ENCODE data around the gene TERT. TPM values are rescaled to one million over a fixed set of nuclear protein-coding genes. Genes with fewer than 3 reads are reported as not detected.

TERT gene
- total and polyA plus RNA-seq, 5 donors = not detected

- 64% methylated on average over 17 of the region's 17 CpGs for WGBS
These were observed 86.6 kb downstream of the TERT start for GRCh38 chr5:1208221-1208742.

DNA sequence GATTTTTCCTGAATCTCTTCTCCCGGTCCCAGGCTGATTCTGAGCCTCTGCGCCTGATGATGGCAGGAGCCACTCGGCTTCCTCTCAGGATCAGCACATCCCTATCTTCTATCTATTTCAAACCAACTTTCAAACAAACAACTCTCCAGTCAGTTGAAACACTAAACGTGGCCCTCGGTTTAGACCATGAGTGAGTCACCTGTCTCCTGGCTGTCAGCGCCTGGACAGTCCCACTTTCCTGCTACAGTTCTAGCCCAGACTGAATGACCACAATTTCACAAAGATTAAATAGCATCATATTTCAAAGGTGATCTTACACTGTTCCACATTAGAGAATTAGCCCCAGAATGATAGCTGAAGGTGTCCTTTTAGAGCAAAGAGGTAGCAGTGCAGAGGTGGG is 87.3 kb downstream of the TERT start:
- no peak for DNase-seq
- Histone ChIP-seq H3K27ac (ENCODE audit: low read length) (no peak overlapping the region), H3K9me3 (ENCODE audit: control insufficient read depth, low read length) (no peaks in the 10 kb centered on the region)

More at GRCh38 chr5:1208221-1208742, 86.6 kb downstream of the TERT start:
- H3K27ac ChIP-seq (ENCODE audit: low read length) = no peak overlapping the region
- no peaks in the 10 kb centered on the region for H3K9me3 ChIP-seq (ENCODE audit: control insufficient read depth, low read length)
- no peaks in the 10 kb centered on the region for H3K4me1 ChIP-seq (ENCODE audit: control insufficient read depth, insufficient read depth, low read length)
- intact Hi-C loops (cut with DNase I) = no loop called here
- peak; percentile 7 to 38 (median 11) for DNase-seq
- no peak overlapping the region for H3K4me3 ChIP-seq (ENCODE audit: low read length)
- H3K27me3 ChIP-seq (ENCODE audit: control insufficient read depth, insufficient read depth) = no peaks in the 10 kb centered on the region
- ATAC-seq = no peak

GRCh38 chr5:1206521-1207412 is 88.1 kb downstream of the TERT start:
- DNase-seq (peak; percentile 4 to 54 (median 29)), ATAC-seq (no peak)
- no peaks in the 10 kb centered on the region for H3K4me1 ChIP-seq (ENCODE audit: control insufficient read depth, insufficient read depth, low read length)
- no peaks in the 10 kb centered on the region for H3K9me3 ChIP-seq (ENCODE audit: control insufficient read depth, low read length)
- H3K27me3 ChIP-seq (ENCODE audit: control insufficient read depth, insufficient read depth) = no peaks in the 10 kb centered on the region
- no peak overlapping the region for H3K27ac ChIP-seq (ENCODE audit: low read length)
- intact Hi-C loops (cut with DNase I) = no loop called here
- H3K4me3 ChIP-seq (ENCODE audit: low read length) = no peak overlapping the region
- WGBS = 79% methylated on average over 49 of the region's 49 CpGs

More for the DNA sequence above, 87.3 kb downstream of the TERT start:
- ATAC-seq = no peak
- intact Hi-C loops (cut with DNase I) = no loop called here
- Histone ChIP-seq H3K27me3 (ENCODE audit: control insufficient read depth, insufficient read depth) (no peaks in the 10 kb centered on the region), H3K4me1 (ENCODE audit: control insufficient read depth, insufficient read depth, low read length) (no peaks in the 10 kb centered on the region), H3K4me3 (ENCODE audit: low read length) (no peak overlapping the region)
- 52% methylated on average over 6 of the region's 6 CpGs for WGBS

- Histone ChIP-seq H3K4me3 (ENCODE audit: low read length) (no peak overlapping the region), H3K4me1 (ENCODE audit: control insufficient read depth, insufficient read depth, low read length) (no peaks in the 10 kb centered on the region), H3K27me3 (ENCODE audit: control insufficient read depth, insufficient read depth) (no peaks in the 10 kb centered on the region), H3K27ac (ENCODE audit: low read length) (no peak overlapping the region), H3K9me3 (ENCODE audit: control insufficient read depth, low read length) (no peaks in the 10 kb centered on the region)
- 72% methylated on average over 11 of the region's 11 CpGs for WGBS
- intact Hi-C loops (cut with DNase I) = no loop called here
- DNase-seq (peak; percentile 9 to 24 (median 22)), ATAC-seq (no peak)
These were observed 89.3 kb downstream of the TERT start for GRCh38 chr5:1205255-1206180.

DNA sequence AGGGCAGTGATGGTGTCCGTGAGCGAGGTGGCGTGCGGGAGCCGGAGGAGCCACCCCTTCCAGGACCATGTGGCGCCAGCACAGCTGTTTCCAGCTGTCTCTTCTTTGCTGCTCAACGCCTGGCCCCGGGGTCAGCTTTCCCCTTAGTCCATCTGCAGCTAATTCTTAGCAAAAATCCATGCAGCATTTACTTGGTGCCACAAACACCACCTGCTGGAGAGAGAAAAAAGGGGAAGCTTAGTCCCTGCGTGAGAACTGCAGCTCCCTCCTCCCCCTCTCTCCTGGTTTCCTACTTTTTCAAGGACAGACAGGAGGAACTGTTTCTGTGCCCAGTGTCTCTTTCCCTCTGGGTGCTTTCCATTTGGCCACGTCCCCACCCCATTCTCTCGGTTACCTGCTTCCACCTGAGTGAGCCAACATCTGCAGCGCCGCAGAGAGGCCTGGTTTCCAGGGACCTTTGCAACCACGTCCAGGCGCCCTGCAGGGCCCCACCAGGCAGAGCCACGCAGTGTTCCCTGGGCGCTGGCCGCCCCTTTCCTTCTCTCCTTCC is 90.1 kb downstream of the TERT start:
- no peak for ATAC-seq
- WGBS = 31% methylated on average over 18 of the region's 18 CpGs
- H3K4me3 ChIP-seq (ENCODE audit: low read length) = no peak overlapping the region
- intact Hi-C loops (cut with DNase I) = no loop called here
- no peak overlapping the region for H3K27ac ChIP-seq (ENCODE audit: low read length)
- no peaks in the 10 kb centered on the region for H3K4me1 ChIP-seq (ENCODE audit: control insufficient read depth, insufficient read depth, low read length)
- no peaks in the 10 kb centered on the region for H3K9me3 ChIP-seq (ENCODE audit: control insufficient read depth, low read length)
- peak; percentile 1 to 57 (median 21) for DNase-seq
- H3K27me3 ChIP-seq (ENCODE audit: control insufficient read depth, insufficient read depth) = no peaks in the 10 kb centered on the region

DNA sequence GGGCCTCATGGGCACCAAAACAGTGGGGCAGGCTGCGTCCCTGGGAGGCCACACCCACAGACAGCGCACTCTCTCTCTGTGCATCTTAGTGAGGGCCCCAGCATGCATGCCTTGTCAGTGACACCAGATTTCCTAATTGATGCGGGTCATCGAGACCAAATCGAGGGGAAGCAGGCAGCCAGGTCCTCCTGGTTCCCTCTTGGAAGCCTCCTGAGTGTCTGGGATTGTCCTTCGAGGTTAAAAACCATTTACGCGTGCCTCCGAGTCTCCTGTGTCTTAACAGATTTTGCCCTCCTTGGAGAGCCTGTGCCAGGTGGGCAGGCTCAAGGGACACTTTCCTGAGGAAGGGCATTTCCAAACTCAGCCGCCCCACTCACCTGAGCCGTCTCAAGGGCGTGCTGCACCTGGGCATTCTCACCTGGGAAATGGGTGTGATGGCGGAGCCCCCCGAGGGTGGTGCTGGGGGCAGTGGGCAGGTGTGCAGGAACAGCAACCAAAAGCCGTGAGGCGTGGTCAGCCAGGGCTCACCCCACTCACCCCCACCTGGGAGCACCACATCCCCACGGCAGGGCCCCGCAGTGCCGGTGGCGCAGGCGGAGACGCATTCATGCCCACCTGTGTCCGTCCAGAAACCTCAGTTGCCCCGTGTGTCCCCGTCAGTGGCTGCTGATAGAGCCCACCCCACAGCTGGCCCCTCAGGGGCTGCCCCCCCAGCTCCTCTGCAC is 90.7 kb downstream of the TERT start:
- H3K9me3 ChIP-seq (ENCODE audit: control insufficient read depth, low read length) = no peaks in the 10 kb centered on the region
- H3K4me1 ChIP-seq (ENCODE audit: control insufficient read depth, insufficient read depth, low read length) = no peaks in the 10 kb centered on the region
- 73% methylated on average over 25 of the region's 25 CpGs for WGBS
- no peak for ATAC-seq
- no peak overlapping the region for H3K27ac ChIP-seq (ENCODE audit: low read length)
- no peaks in the 10 kb centered on the region for H3K27me3 ChIP-seq (ENCODE audit: control insufficient read depth, insufficient read depth)
- H3K4me3 ChIP-seq (ENCODE audit: low read length) = no peak overlapping the region
- DNase-seq = peak; percentile 10 to 65 (median 54)
- intact Hi-C loops (cut with DNase I) = no loop called here

GRCh38 chr5:1203311-1203967 is 91.4 kb downstream of the TERT start:
- 84% methylated on average over 24 of the region's 24 CpGs for WGBS
- intact Hi-C loops (cut with DNase I) = no loop called here
- H3K9me3 ChIP-seq (ENCODE audit: control insufficient read depth, low read length) = no peaks in the 10 kb centered on the region
- DNase-seq = peak; percentile 6 to 51 (median 32)
- H3K4me1 ChIP-seq (ENCODE audit: control insufficient read depth, insufficient read depth, low read length) = no peaks in the 10 kb centered on the region
- no peaks in the 10 kb centered on the region for H3K27me3 ChIP-seq (ENCODE audit: control insufficient read depth, insufficient read depth)
- H3K4me3 ChIP-seq (ENCODE audit: low read length) = no peak overlapping the region
- no peak for ATAC-seq
- no peak overlapping the region for H3K27ac ChIP-seq (ENCODE audit: low read length)

Small RNAs within 50 kb of the gene (microRNA-seq; reads per million reads assigned to microRNA genes)
- 0 reads per million in 2 donors for gene MIR4457

Other genes with a start within 250 kb of the TERT start
- 10 to 100 TPM; 57.2 to 80.5 (median 65.6) TPM for gene SLC12A7, start 183.0 kb downstream of the TERT start, total RNA-seq
- gene SLC12A7, start 183.0 kb downstream of the TERT start, polyA plus RNA-seq = 28.5 TPM
- gene SLC6A19, start 93.5 kb downstream of the TERT start, total RNA-seq = not detected
- gene SLC6A19, start 93.5 kb downstream of the TERT start, polyA plus RNA-seq = not detected
- gene SLC6A18, start 69.7 kb downstream of the TERT start, total RNA-seq = not detected
- gene SLC6A18, start 69.7 kb downstream of the TERT start, polyA plus RNA-seq = not detected
- 10 to 100 TPM; 43.9 to 62.7 (median 50.0) TPM for gene CLPTM1L, start 50.0 kb upstream of the TERT start, total RNA-seq
- 44.0 TPM for gene CLPTM1L, start 50.0 kb upstream of the TERT start, polyA plus RNA-seq
- gene SLC6A3, start 150.4 kb upstream of the TERT start, total RNA-seq = not detected
- not detected for gene SLC6A3, start 150.4 kb upstream of the TERT start, polyA plus RNA-seq
- 10 to 100 TPM; 11.0 to 19.7 (median 15.5) TPM for gene LPCAT1, start 228.9 kb upstream of the TERT start, total RNA-seq
- 15.6 TPM for gene LPCAT1, start 228.9 kb upstream of the TERT start, polyA plus RNA-seq